Mesenchymal stem cell (in vitro differentiated cells and primary cell): ENCODE results near the gene LSM4.

ENCODE experiments used
- DNase-seq: peaks from one replicate; pipeline ENCODE4 v3.0.0-alpha.2; 2013
- H2AFZ ChIP-seq: one replicate; pipeline ENCODE4 v1.6.1; 2013; ENCODE audit warnings: low read depth, mild to moderate bottlenecking, control low read depth, inconsistent platforms, low read length, moderate library complexity
- H2AK5ac ChIP-seq: 2 replicates; pipeline ENCODE4 v1.6.1; 2013; ENCODE audit warnings: low read length, moderate library complexity, mild to moderate bottlenecking, inconsistent platforms; ENCODE audit not compliant: severe bottlenecking
- H2BK120ac ChIP-seq: one replicate; pipeline ENCODE4 v1.6.1; 2013; ENCODE audit warnings: low read depth, mild to moderate bottlenecking, inconsistent platforms, low read length, moderate library complexity
- H2BK12ac ChIP-seq, 2 experiments: one replicate each; pipeline ENCODE4 v1.6.1; 2013; ENCODE audit warnings: inconsistent platforms in 2 of 2, low read length in 2 of 2, mild to moderate bottlenecking in 2 of 2, moderate library complexity in 2 of 2, control low read depth in 1 of 2
- H2BK15ac ChIP-seq: one replicate; pipeline ENCODE4 v1.6.1; 2013; ENCODE audit warnings: mild to moderate bottlenecking, low read depth, inconsistent platforms; ENCODE audit not compliant: poor library complexity, severe bottlenecking
- H2BK5ac ChIP-seq: 2 replicates; pipeline ENCODE4 v1.6.1; 2013; ENCODE audit warnings: low read depth, mild to moderate bottlenecking, low read length, control low read depth, inconsistent platforms; ENCODE audit not compliant: poor library complexity, severe bottlenecking
- H3K14ac ChIP-seq, 2 experiments: one replicate each; pipeline ENCODE4 v1.6.1; 2013; ENCODE audit warnings: inconsistent platforms in 2 of 2, low read length in 2 of 2, control low read depth in 1 of 2, mild to moderate bottlenecking in 1 of 2, moderate library complexity in 1 of 2
- H3K18ac ChIP-seq, 2 experiments: one replicate each; pipeline ENCODE4 v1.6.1; 2013; ENCODE audit warnings: inconsistent platforms in 2 of 2, low read length in 2 of 2, control low read depth in 1 of 2, low read depth in 1 of 2, mild to moderate bottlenecking in 1 of 2
- H3K23ac ChIP-seq, 2 experiments: one replicate each; pipeline ENCODE4 v1.6.1; 2013; ENCODE audit warnings: inconsistent platforms in 2 of 2, low read length in 2 of 2, mild to moderate bottlenecking in 2 of 2, moderate library complexity in 2 of 2, control low read depth in 1 of 2
- H3K27ac ChIP-seq: 2 replicates; pipeline ENCODE4 v1.5.1; 2013; ENCODE audit warnings: mild to moderate bottlenecking, moderate library complexity, low read length, control low read depth, inconsistent platforms; ENCODE audit not compliant: poor library complexity, severe bottlenecking
- H3K27me3 ChIP-seq, 2 experiments: 2 replicates each; pipeline versions ENCODE4 v1.6.1 to v1.7.0; 2013; ENCODE audit warnings: low read length in 2 of 2, mild to moderate bottlenecking in 2 of 2, moderate library complexity in 2 of 2, control low read depth in 1 of 2, inconsistent platforms in 1 of 2; ENCODE audit not compliant: control insufficient read depth in 1 of 2, insufficient read depth in 1 of 2
- H3K36me3 ChIP-seq, 2 experiments: 2 replicates each; pipeline versions ENCODE4 v1.6.1 to v1.7.0; 2013; ENCODE audit warnings: low read length in 2 of 2, control low read depth in 1 of 2, inconsistent platforms in 1 of 2, low read depth in 1 of 2, mild to moderate bottlenecking in 1 of 2; ENCODE audit not compliant: insufficient read depth in 2 of 2, control insufficient read depth in 1 of 2
- H3K4ac ChIP-seq, 2 experiments: one replicate each; pipeline ENCODE4 v1.6.1; 2013; ENCODE audit warnings: inconsistent platforms in 2 of 2, low read length in 2 of 2, mild to moderate bottlenecking in 2 of 2, moderate library complexity in 2 of 2, control low read depth in 1 of 2, low read depth in 1 of 2
- H3K4me1 ChIP-seq: 2 replicates; pipeline ENCODE4 v1.6.1; 2013; ENCODE audit warnings: low read depth, low read length, control low read depth; ENCODE audit not compliant: control insufficient read depth, insufficient read depth
- H3K4me2 ChIP-seq: 2 replicates; pipeline ENCODE4 v1.6.1; 2013; ENCODE audit warnings: low read length, mild to moderate bottlenecking, inconsistent platforms; ENCODE audit not compliant: poor library complexity, severe bottlenecking
- H3K4me3 ChIP-seq, 2 experiments: 2 replicates each; pipeline versions ENCODE4 v1.5.1 to v1.7.0; 2013; ENCODE audit warnings: low read length in 2 of 2, mild to moderate bottlenecking in 2 of 2, control low read depth in 1 of 2, low read depth in 1 of 2; ENCODE audit not compliant: insufficient read depth in 1 of 2
- H3K79me1 ChIP-seq: replicated peaks from 2 replicates; pipeline ENCODE4 v1.6.1; 2013; ENCODE audit warnings: mild to moderate bottlenecking, control low read depth, low read length, inconsistent platforms; ENCODE audit not compliant: poor library complexity, severe bottlenecking
- H3K9ac ChIP-seq: 2 replicates; pipeline ENCODE4 v1.7.0; 2013; ENCODE audit warnings: mild to moderate bottlenecking, low read length, moderate library complexity
- H3K9me3 ChIP-seq: 2 replicates; pipeline ENCODE4 v1.7.0; 2013; ENCODE audit warnings: mild to moderate bottlenecking, low read length; ENCODE audit not compliant: control insufficient read depth
- H4K8ac ChIP-seq: one replicate; pipeline ENCODE4 v1.6.1; 2013; ENCODE audit warnings: inconsistent platforms, mild to moderate bottlenecking, low read length, moderate library complexity
- H4K91ac ChIP-seq: one replicate; pipeline ENCODE4 v1.6.1; 2013; ENCODE audit warnings: mild to moderate bottlenecking, low read length, inconsistent platforms
- WGBS: methylation state at CpG from one replicate; pipeline ENCODE4 v1.1.7; 2013; ENCODE audit warnings: mixed read lengths; 5-methylcytosine and 5-hydroxymethylcytosine counted together

LSM4 gene

DNA sequence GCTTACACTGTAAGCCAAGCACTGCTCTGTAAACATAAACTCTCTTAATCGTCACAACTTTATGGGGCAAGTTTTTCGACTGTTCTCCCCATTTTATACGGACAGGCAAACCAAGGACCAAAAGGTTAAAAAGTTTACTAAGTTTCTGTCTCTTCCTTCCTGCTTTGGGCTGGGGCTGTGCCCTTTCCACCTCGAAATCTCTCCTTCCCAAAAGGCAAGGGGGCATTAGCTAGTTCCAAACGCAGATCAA is 43.7 kb downstream of the LSM4 start:
- H2AFZ ChIP-seq: no peak overlapping the region
- H3K4me1 ChIP-seq: peaks cover 41% of the 10 kb centered on the region
- H3K18ac ChIP-seq: no peak overlapping the region
- DNase-seq: no peak
- no peaks in the 10 kb centered on the region for H3K27me3 ChIP-seq
- H3K79me1 ChIP-seq: peaks cover 3% of the 10 kb centered on the region
- H3K4me2 ChIP-seq: peak overlapping the region; percentile 76
- no peak overlapping the region for H3K4ac ChIP-seq
- no peak overlapping the region for H4K8ac ChIP-seq
- 9% methylated on average over 5 of the region's 5 CpGs for WGBS
- H3K14ac ChIP-seq: no peak overlapping the region
- H3K36me3 ChIP-seq: peaks cover 24 to 25% of the 10 kb centered on the region in 2 experiments
- peak overlapping the region; percentile 52 for H3K27ac ChIP-seq
- H2BK12ac ChIP-seq: no peak overlapping the region
- H4K91ac ChIP-seq: no peak overlapping the region
- H3K9ac ChIP-seq: peak overlapping the region; percentile 100
- H3K23ac ChIP-seq: no peak overlapping the region
- H3K4me3 ChIP-seq: peak overlapping the region; percentile 58 to 98
- H2BK120ac ChIP-seq: no peak overlapping the region
- peak overlapping the region; percentile 24 for H2BK5ac ChIP-seq
- no peaks in the 10 kb centered on the region for H3K9me3 ChIP-seq
- no peak overlapping the region for H2BK15ac ChIP-seq
- no peak overlapping the region for H2AK5ac ChIP-seq

DNA sequence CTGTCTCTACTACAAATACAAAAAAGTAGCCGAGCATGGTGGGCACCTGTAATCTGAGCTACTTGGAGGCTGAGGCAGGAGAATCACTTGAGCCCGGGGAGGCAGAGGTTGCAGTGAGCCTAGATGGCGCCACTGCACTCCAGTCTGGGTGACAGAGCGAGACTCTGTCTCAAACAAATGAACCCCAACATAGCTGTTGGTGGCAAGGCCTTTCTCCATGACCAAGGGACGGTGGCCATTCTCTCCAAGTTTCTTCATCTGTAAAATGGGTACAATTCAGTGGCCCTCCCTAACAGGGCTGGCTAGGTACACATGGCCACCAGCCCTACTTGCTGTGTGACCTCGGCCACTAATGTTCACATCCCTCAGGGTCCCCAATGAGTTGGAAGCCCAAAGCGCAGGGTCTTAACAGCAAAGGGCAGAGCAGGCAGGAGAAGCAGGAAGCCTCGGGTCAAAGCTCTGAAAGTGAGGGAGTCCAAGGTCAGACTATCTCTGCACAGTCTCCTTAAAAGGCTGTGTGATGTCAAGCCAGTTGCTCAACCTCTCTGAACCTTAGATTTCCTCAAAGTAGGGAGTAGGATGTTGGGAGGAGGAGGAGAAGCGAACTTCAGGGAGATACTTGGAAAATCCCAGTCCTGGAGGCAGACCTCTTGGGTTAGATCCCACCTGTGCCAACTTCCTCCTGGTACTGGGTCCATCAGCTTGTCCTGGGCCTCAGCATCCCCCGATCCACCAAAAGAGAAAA is 44.2 kb downstream of the LSM4 start:
- no peaks in the 10 kb centered on the region for H3K27me3 ChIP-seq

DNA sequence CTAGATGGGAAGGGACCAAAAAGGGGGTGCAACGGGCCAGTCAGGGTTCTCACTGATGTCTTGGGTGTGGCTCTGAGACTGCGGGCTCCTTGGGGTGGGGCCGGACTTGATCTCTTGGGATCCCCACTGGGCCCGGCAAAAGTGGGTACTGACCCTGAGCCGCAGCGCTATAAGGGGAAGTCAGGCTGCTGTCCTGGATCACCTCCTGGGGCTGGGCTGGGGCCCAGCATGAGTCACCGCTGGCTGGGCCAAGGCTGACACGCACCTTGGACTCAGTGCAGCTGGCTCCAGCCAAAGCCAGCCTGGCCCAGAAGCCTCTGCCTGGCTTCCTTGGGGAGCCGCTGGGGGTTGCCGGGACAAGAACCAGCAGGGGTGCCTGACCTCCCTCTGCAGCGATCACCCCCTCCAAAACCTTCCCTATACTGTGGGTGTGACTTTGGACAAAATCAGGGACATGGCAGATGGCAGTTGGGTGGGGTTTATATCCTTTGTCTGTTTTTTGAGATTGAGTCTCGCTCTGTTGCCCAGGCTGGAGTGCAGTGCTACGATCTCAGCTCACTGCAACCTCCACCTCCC is 48.0 kb downstream of the LSM4 start:
- peak overlapping the region; percentile 71 for H3K9ac ChIP-seq
- H3K27ac ChIP-seq: peak overlapping the region; percentile 63
- H2BK5ac ChIP-seq: peak overlapping the region; percentile 33
- H3K23ac ChIP-seq: no peak overlapping the region
- peaks cover 8% of the 10 kb centered on the region for H3K79me1 ChIP-seq
- peaks cover 34% of the 10 kb centered on the region for H3K4me1 ChIP-seq
- no peak overlapping the region for H2AK5ac ChIP-seq
- no peak overlapping the region for H3K14ac ChIP-seq
- H2AFZ ChIP-seq: no peak overlapping the region
- peaks cover 24 to 27% of the 10 kb centered on the region in 2 experiments for H3K36me3 ChIP-seq
- peak overlapping the region; percentile 39 for H3K4me2 ChIP-seq
- peak overlapping the region in 1 of 2 experiments; percentile 34 for H3K4me3 ChIP-seq
- H2BK15ac ChIP-seq: peak overlapping the region; percentile 6
- no peaks in the 10 kb centered on the region for H3K9me3 ChIP-seq
- no peak overlapping the region for H2BK120ac ChIP-seq
- H3K27me3 ChIP-seq: no peaks in the 10 kb centered on the region
- 44% methylated on average over 10 of the region's 13 CpGs for WGBS
- peak; percentile 92 for DNase-seq
- H3K18ac ChIP-seq: peak overlapping the region in 1 of 2 experiments; percentile 74
- peak overlapping the region in 1 of 2 experiments; percentile 6 for H2BK12ac ChIP-seq
- peak overlapping the region in 1 of 2 experiments; percentile 17 for H3K4ac ChIP-seq
- H4K8ac ChIP-seq: peak overlapping the region; percentile 20
- no peak overlapping the region for H4K91ac ChIP-seq

More for the DNA sequence above, 44.2 kb downstream of the LSM4 start:
- Histone ChIP-seq H2AK5ac (no peak overlapping the region), H3K4ac (no peak overlapping the region), H3K4me2 (peak overlapping the region; percentile 76), H3K4me3 (peak overlapping the region; percentile 58 to 98), H3K4me1 (peaks cover 45% of the 10 kb centered on the region), H3K36me3 (peaks cover 24 to 25% of the 10 kb centered on the region in 2 experiments), H2BK5ac (no peak overlapping the region), H3K79me1 (peaks cover 3% of the 10 kb centered on the region), H4K8ac (no peak overlapping the region), H3K14ac (no peak overlapping the region), H2BK15ac (no peak overlapping the region), H3K27ac (peak overlapping the region; percentile 52), H3K9ac (peak overlapping the region; percentile 100), H2BK12ac (no peak overlapping the region), H4K91ac (no peak overlapping the region), H3K23ac (no peak overlapping the region), H2AFZ (no peak overlapping the region), H3K18ac (no peak overlapping the region), H3K9me3 (no peaks in the 10 kb centered on the region), H2BK120ac (no peak overlapping the region)
- peak; percentile 82 for DNase-seq
- 85% methylated on average over 10 of the region's 10 CpGs for WGBS

DNA sequence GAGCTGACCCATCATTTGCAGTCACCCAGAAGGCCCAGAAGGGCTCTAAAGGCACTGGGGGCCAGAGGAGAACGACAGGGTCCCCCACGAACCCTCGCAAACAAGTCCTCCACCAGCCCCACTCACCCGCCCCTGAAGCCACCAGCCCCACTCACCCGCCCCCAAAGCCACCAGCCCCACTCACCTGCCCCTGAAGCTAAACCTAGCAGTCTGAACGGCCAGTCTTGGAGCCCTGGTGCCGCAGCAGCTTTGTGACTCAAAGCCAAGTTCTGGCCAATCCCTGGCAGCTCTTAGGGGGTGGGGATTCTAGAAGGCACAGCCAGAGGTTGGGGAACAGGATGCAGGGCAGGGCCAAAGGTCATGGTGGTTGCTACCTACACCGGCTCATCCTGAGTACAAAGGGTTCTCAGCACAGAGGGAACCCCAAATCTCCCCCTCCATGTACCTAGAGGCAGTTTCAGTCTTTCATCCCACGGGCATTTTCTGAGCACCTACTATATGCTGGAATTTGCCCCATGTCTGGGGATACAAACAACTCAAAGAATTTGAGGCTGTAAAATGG is 48.6 kb downstream of the LSM4 start, which contains the start of gene IQCN:
Gene IQCN (minus strand): TSS at position 234 of the 562 bp plus-strand sequence. CDS start 4,974 bp downstream, outside the sequence.
- no peak within 1 kb of the TSS for H2BK120ac ChIP-seq
- H3K9ac ChIP-seq: peak within 1 kb of the TSS; percentile 71
- H3K36me3 ChIP-seq: peaks cover 24 to 28% of the 10 kb centered on the region in 2 experiments
- peak within 1 kb of the TSS; percentile 53 for H2AK5ac ChIP-seq
- peaks cover 8% of the 10 kb centered on the region for H3K79me1 ChIP-seq
- peak within 1 kb of the TSS; percentile 56 for H4K8ac ChIP-seq
- H3K4me1 ChIP-seq: peaks cover 34% of the 10 kb centered on the region
- H3K18ac ChIP-seq: peak within 1 kb of the TSS in 1 of 2 experiments; percentile 74
- H3K27me3 ChIP-seq: no peaks in the 10 kb centered on the region
- no peak within 1 kb of the TSS for H3K23ac ChIP-seq
- no peaks in the 10 kb centered on the region for H3K9me3 ChIP-seq
- H3K27ac ChIP-seq: peak within 1 kb of the TSS; percentile 63
- no peak within 1 kb of the TSS for H3K14ac ChIP-seq
- H3K4me3 ChIP-seq: peak within 1 kb of the TSS in 1 of 2 experiments; percentile 34
- peak; percentile 85 for DNase-seq
- H3K4me2 ChIP-seq: peak within 1 kb of the TSS; percentile 39
- peak within 1 kb of the TSS; percentile 69 for H2BK5ac ChIP-seq
- H4K91ac ChIP-seq: no peak within 1 kb of the TSS
- H2AFZ ChIP-seq: no peak within 1 kb of the TSS
- H2BK12ac ChIP-seq: peak within 1 kb of the TSS in 1 of 2 experiments; percentile 6
- H2BK15ac ChIP-seq: peak within 1 kb of the TSS; percentile 6
- peak within 1 kb of the TSS; percentile 17 to 43 for H3K4ac ChIP-seq
- WGBS: 83% methylated on average over 6 of the region's 9 CpGs
